Stomach smooth muscle (tissue), 2 donors: ENCODE results near the gene MMGT1.

Source experiments
- H3K27ac ChIP-seq: one replicate; pipeline ENCODE4 v1.7.0; 2013; ENCODE audit warnings: mild to moderate bottlenecking, low read length, inconsistent platforms
- H3K27me3 ChIP-seq, 2 donors: one replicate each; pipeline ENCODE4 v1.7.0; 2013; ENCODE audit warnings: low read length in 2 of 2; ENCODE audit not compliant: insufficient read depth in 2 of 2, control insufficient read depth in 1 of 2
- H3K36me3 ChIP-seq, 2 donors: one replicate each; pipeline ENCODE4 v1.7.0; 2013; ENCODE audit warnings: low read length in 2 of 2; ENCODE audit not compliant: control insufficient read depth in 2 of 2, insufficient read depth in 2 of 2
- H3K4me1 ChIP-seq: one replicate; pipeline ENCODE4 v1.7.0; 2013; ENCODE audit warnings: low read length; ENCODE audit not compliant: control insufficient read depth, insufficient read depth
- H3K4me3 ChIP-seq, 2 donors: one replicate each; pipeline ENCODE4 v1.7.0; 2013; ENCODE audit warnings: low read length in 2 of 2
- H3K9ac ChIP-seq, 2 donors: one replicate each; pipeline ENCODE4 v1.7.0; 2013; ENCODE audit warnings: low read length in 2 of 2, mild to moderate bottlenecking in 1 of 2
- H3K9me3 ChIP-seq, 2 donors: one replicate each; pipeline ENCODE4 v1.7.0; 2013; ENCODE audit warnings: low read length in 2 of 2; ENCODE audit not compliant: control insufficient read depth in 2 of 2
- donor health status: healthy.
- donor health status: Pancreatic carcinoma.

The MMGT1 gene

GRCh38 chrX:135984256-135984655, 10.5 kb upstream of the MMGT1 start:
- no peaks in the 10 kb centered on the region for H3K36me3 ChIP-seq
- peak overlapping the region; percentile 78 for H3K4me3 ChIP-seq
- peaks cover 0 to 6% of the 10 kb centered on the region in 2 donors for H3K27me3 ChIP-seq
- H3K27ac ChIP-seq: no peak overlapping the region
- H3K9ac ChIP-seq: peak overlapping the region in 1 of 2 donors; percentile 81
- H3K4me1 ChIP-seq: peaks cover 2% of the 10 kb centered on the region
- no peaks in the 10 kb centered on the region for H3K9me3 ChIP-seq

DNA sequence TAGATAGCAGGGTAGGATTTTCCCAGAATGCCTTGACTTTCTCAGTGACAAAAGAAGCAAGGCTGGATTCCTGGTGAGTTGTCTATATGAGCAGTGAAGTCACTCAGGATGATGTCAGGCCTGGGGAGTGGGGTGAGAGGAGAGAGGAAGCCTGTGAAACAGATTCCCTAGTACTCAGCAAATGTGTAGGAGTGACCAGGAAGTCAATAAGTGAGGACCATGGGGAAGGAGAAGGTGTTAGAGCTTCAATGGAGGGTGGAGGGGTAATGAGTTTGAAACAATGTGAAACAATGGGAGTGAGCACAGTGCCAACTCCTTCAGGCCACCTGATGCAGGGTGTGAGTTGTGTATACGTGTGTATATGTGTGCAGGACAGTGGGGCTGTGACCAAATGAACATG, 9.1 kb upstream of the MMGT1 start:
- Histone ChIP-seq H3K4me1 (peaks cover 2% of the 10 kb centered on the region), H3K27ac (no peak overlapping the region), H3K9me3 (no peaks in the 10 kb centered on the region), H3K4me3 (no peak overlapping the region), H3K27me3 (peaks cover 0 to 8% of the 10 kb centered on the region in 2 donors), H3K36me3 (no peaks in the 10 kb centered on the region), H3K9ac (no peak overlapping the region)

GRCh38 chrX:135981668-135982067, 7.9 kb upstream of the MMGT1 start:
- no peak overlapping the region for H3K4me3 ChIP-seq

DNA sequence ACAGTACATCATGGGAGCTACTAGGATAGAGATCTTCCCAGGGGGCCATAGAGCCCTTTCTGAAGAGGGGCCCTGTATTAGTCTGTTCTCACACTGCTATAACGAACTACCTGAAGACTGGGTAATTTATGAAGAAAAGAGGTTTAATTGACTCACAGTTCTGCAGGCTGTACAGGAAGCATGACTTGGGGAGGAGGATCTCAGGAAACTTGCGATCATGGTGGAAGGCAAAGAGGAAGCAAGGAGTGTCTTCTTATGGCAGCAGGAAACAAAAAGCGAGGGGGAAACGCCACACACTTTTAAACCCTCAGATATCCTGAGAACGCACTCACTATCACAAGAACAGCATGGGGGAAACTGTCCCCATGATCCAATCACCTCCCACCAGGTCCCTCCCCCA, 7.2 kb upstream of the MMGT1 start:
- Histone ChIP-seq H3K27me3 (peaks cover 0 to 8% of the 10 kb centered on the region in 2 donors), H3K36me3 (no peaks in the 10 kb centered on the region), H3K4me1 (peaks cover 2% of the 10 kb centered on the region), H3K9ac (no peak overlapping the region), H3K4me3 (no peak overlapping the region), H3K9me3 (no peaks in the 10 kb centered on the region), H3K27ac (no peak overlapping the region)

More at GRCh38 chrX:135981668-135982067, 7.9 kb upstream of the MMGT1 start:
- H3K36me3 ChIP-seq: no peaks in the 10 kb centered on the region
- no peak overlapping the region for H3K27ac ChIP-seq
- peaks cover 2% of the 10 kb centered on the region for H3K4me1 ChIP-seq
- H3K9ac ChIP-seq: no peak overlapping the region
- H3K27me3 ChIP-seq: peaks cover 0 to 8% of the 10 kb centered on the region in 2 donors
- no peaks in the 10 kb centered on the region for H3K9me3 ChIP-seq

GRCh38 chrX:135977611-135978010, 3.8 kb upstream of the MMGT1 start:
- no peaks in the 10 kb centered on the region for H3K36me3 ChIP-seq
- H3K9ac ChIP-seq: no peak overlapping the region
- H3K9me3 ChIP-seq: no peaks in the 10 kb centered on the region
- H3K27me3 ChIP-seq: peaks cover 0 to 4% of the 10 kb centered on the region in 2 donors
- no peak overlapping the region for H3K4me3 ChIP-seq
- no peak overlapping the region for H3K27ac ChIP-seq
- H3K4me1 ChIP-seq: no peaks in the 10 kb centered on the region

DNA sequence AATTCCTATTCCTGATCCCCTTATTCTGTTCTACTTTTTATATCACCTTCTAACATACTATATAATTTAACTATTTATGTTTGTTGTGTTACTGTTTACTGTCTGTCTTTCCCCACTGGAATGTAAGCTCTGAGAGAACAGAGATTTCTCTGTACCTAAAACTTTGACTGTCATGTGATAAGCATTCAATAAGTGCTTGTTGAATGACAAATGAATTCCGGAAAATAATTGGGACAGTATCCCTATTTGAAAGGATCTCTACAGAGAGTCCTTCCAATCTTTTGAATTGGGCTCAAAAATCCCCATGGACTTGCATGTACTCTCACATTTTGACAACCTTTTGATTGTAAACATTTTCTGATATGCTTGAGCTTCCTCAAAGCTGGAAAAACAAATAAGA, 1.6 kb upstream of the MMGT1 start:
- H3K27ac ChIP-seq: no peak overlapping the region
- no peaks in the 10 kb centered on the region for H3K36me3 ChIP-seq
- no peak overlapping the region for H3K4me3 ChIP-seq
- no peak overlapping the region for H3K9ac ChIP-seq
- no peaks in the 10 kb centered on the region for H3K4me1 ChIP-seq
- peaks cover 0 to 2% of the 10 kb centered on the region in 2 donors for H3K27me3 ChIP-seq
- H3K9me3 ChIP-seq: no peaks in the 10 kb centered on the region

DNA sequence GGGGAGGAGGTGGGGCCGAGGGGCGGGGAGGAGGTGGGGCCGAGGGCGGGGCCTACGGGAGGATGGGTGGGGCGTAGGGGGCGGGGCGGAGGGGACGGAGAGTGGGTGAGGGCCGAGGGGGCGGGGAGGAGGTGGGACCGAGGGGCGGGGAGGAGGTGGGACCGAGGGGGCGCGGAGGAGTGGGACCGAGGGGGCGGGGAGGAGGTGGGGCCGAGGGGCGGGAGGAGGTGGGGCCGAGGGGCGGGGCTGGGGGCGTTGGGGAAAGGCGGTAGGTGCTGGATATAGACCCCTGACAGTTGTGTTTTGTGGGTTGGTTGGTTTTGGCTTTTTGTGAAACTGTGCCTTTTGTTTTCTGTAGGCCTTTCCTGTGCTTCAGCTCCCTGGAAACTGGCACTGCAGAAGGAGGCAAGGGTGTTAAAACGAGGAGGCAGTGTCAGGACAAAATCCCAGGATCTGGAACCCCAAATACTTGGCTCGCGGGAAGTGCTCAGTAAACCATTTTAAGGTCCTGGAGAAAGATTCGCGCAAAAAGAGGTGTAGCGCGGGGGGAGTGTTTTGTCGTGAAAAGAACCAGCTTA, 580 bp upstream of the MMGT1 start:
- Histone ChIP-seq H3K9ac (peak overlapping the region; percentile 41 to 55), H3K4me3 (peak overlapping the region; percentile 51 to 70), H3K4me1 (no peaks in the 10 kb centered on the region), H3K9me3 (no peaks in the 10 kb centered on the region), H3K27me3 (peaks cover 0 to 2% of the 10 kb centered on the region in 2 donors), H3K27ac (no peak overlapping the region), H3K36me3 (no peaks in the 10 kb centered on the region)

GRCh38 chrX:135973025-135973547, 702 bp downstream of the MMGT1 start:
- Histone ChIP-seq H3K4me3 (peak overlapping the region; percentile 85 to 93), H3K9me3 (no peaks in the 10 kb centered on the region), H3K4me1 (no peaks in the 10 kb centered on the region), H3K36me3 (no peaks in the 10 kb centered on the region), H3K9ac (peak overlapping the region; percentile 88 to 90), H3K27ac (peak overlapping the region; percentile 86), H3K27me3 (no peaks in the 10 kb centered on the region)

DNA sequence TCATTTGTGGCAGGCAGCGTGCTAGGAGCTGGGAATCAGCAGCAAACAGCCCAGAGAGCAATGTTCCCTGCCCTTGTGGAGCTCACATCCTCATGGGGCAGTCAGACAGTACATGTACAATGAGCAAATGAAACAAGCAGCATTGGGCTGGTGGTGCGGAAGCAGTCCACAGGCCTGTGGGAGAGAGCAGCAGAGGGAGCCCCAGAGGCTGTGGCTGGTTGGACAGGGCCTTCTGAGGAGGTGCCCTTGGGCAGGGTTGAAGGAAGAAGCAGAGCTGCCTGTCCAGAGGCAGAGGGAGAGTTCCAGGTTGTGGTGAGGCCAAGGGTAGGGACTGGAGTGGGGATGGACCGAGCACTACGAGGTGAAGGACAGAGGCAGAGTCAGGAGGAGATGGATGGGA, 22.5 kb downstream of the MMGT1 start:
- Histone ChIP-seq H3K9me3 (no peaks in the 10 kb centered on the region), H3K27ac (no peak overlapping the region)

DNA sequence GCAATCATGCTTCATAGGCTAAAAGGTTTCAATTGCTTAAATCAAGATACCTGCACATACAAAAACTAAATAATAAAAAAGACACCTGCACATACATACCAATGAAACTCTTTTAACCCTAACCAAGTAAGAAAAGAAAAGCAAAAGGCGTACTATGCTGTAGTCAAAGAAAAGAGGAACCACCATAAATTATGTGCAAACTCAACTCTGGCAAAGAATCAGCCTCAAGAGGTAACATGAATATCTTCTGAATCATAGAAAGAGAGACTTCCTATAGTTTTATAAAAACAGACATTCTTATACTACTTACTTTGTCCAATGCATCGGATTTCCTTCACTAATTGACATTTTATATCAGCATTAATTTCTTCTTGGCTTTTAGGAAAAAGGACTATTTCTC, 29.3 kb downstream of the MMGT1 start:
- H3K27me3 ChIP-seq: peaks cover 0 to 4% of the 10 kb centered on the region in 2 donors
- H3K27ac ChIP-seq: no peak overlapping the region
- no peak overlapping the region for H3K4me3 ChIP-seq
- no peaks in the 10 kb centered on the region for H3K4me1 ChIP-seq
- no peak overlapping the region for H3K9ac ChIP-seq
- H3K36me3 ChIP-seq: no peaks in the 10 kb centered on the region
- no peaks in the 10 kb centered on the region for H3K9me3 ChIP-seq

More for the DNA sequence above, 22.5 kb downstream of the MMGT1 start:
- Histone ChIP-seq H3K36me3 (no peaks in the 10 kb centered on the region), H3K27me3 (peaks cover 0 to 9% of the 10 kb centered on the region in 2 donors), H3K9ac (no peak overlapping the region), H3K4me1 (no peaks in the 10 kb centered on the region), H3K4me3 (no peak overlapping the region)
